ENCODE measurements around the gene TGFA. TPM values are rescaled to one million over a fixed set of nuclear protein-coding genes. Genes with fewer than 3 reads are reported as not detected.

The TGFA gene
- total and polyA plus RNA-seq, 2 experiments from 2014 or later, result 9.2 to 17.3 TPM

DNA sequence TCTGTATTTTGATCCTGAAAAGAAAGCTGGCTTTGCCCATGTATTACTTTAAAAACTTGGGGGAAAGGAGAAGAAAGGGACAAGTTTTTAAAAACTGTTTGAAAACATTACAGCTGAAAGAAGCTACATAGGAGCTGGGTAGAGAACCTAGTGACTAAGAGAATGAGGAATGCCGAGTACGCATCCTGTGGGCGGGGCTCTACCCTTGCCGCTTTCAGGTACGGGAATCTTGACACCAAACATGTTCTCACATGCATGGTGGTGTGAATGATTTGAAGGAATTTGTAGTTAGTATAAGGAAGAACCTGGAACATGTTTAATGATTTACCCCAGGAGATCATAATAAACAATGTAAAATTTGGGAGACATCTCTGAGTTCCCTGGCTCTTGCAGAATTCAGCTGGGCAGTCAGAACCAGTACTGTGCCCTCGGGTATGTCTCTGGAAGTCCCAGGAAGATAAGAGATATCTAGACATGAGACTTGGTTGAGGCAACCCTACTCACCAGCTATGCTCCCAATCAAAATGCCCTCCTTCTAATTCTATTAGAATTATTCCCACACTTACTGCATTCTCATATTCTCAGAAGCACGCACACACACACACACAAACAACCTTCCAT lies 16.5 kb upstream of the TGFA start:
- no peaks in the 10 kb centered on the region for H3K79me2 ChIP-seq (ENCODE audit: insufficient read depth)
- H2AFZ ChIP-seq, result no peak overlapping the region
- peak overlapping the region; percentile 11 for H3K4me2 ChIP-seq (ENCODE audit: unreplicated experiment)
- no peaks in the 10 kb centered on the region for H3F3A ChIP-seq (ENCODE audit: insufficient read depth)
- no peak overlapping the region for H3K9ac ChIP-seq
- H3K4me1 ChIP-seq (ENCODE audit: insufficient read depth), result no peaks in the 10 kb centered on the region
- H4K20me1 ChIP-seq (ENCODE audit: insufficient read depth), result no peaks in the 10 kb centered on the region
- TF ChIP-seq EZH2phosphoT487 (IDR thresholded peaks at IDR 0.05; ENCODE audit: insufficient read depth, low read depth), result no peak
- TF ChIP-seq EZH2 (IDR thresholded peaks at IDR 0.05; ENCODE audit: insufficient read depth, poor library complexity, severe bottlenecking), result no peak
- in situ Hi-C loops (cut with MboI), result no loop called here
- H3K9me3 ChIP-seq (ENCODE audit: low read depth), result no peaks in the 10 kb centered on the region
- DNase-seq, result peak; percentile 62
- WGBS, 2 experiments (ENCODE audit: low coverage in 1 of 2, low lambda C conversion rate in 2 of 2, missing lambda C conversion rate in 2 of 2), result 32 to 43% methylated on average over 7 of the region's 7 CpGs
- no peak overlapping the region for H3K27ac ChIP-seq
- no peaks in the 10 kb centered on the region for H3K9me2 ChIP-seq (ENCODE audit: insufficient read depth)
- H3K36me3 ChIP-seq (ENCODE audit: low read depth), result no peaks in the 10 kb centered on the region
- peaks cover 19% of the 10 kb centered on the region; the same call in 1 of the 2 replicates for H3K27me3 ChIP-seq (replicated peaks; ENCODE audit: insufficient read depth)
- H3K4me3 ChIP-seq, result no peak overlapping the region

DNA sequence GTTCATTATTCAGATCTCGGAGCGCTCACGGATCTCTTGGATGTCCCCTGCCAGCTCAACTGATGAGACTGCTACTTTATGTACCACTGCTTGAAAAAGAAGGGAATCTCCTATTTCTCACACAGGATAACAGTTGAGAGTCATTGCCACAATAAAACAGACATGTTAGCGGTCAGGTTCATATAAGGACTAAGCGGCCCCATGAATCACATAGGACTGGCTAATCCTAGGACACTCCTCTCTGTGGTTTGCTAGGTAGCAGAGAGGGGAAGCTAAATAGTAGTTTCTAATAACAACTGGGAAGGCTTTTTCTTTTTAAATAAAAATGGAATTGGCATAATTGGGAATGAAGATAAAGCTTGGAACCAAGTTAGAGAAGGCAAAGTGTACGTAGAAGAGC lies 15.9 kb upstream of the TGFA start:
- no peaks in the 10 kb centered on the region for H3K36me3 ChIP-seq (ENCODE audit: low read depth)
- peak overlapping the region; percentile 11 for H3K4me2 ChIP-seq (ENCODE audit: unreplicated experiment)
- DNase-seq, result peak; percentile 20
- no peaks in the 10 kb centered on the region for H4K20me1 ChIP-seq (ENCODE audit: insufficient read depth)
- no peak overlapping the region for H3K4me3 ChIP-seq
- in situ Hi-C loops (cut with MboI), result no loop called here
- no peak overlapping the region for H3K27ac ChIP-seq
- H3K9ac ChIP-seq, result no peak overlapping the region
- H3K79me2 ChIP-seq (ENCODE audit: insufficient read depth), result no peaks in the 10 kb centered on the region
- H3K9me2 ChIP-seq (ENCODE audit: insufficient read depth), result no peaks in the 10 kb centered on the region
- no peaks in the 10 kb centered on the region for H3K4me1 ChIP-seq (ENCODE audit: insufficient read depth)
- peaks cover 13% of the 10 kb centered on the region; the same call in 1 of the 2 replicates for H3K27me3 ChIP-seq (replicated peaks; ENCODE audit: insufficient read depth)
- no peak overlapping the region for H2AFZ ChIP-seq
- H3K9me3 ChIP-seq (ENCODE audit: low read depth), result no peaks in the 10 kb centered on the region
- H3F3A ChIP-seq (ENCODE audit: insufficient read depth), result no peaks in the 10 kb centered on the region
- no peak for TF ChIP-seq EZH2phosphoT487 (IDR thresholded peaks at IDR 0.05; ENCODE audit: insufficient read depth, low read depth)
- TF ChIP-seq EZH2 (IDR thresholded peaks at IDR 0.05; ENCODE audit: insufficient read depth, poor library complexity, severe bottlenecking), result no peak
- 89 to 93% methylated on average over 6 of the region's 6 CpGs for WGBS, 2 experiments (ENCODE audit: low coverage in 1 of 2, low lambda C conversion rate in 2 of 2, missing lambda C conversion rate in 2 of 2)

DNA sequence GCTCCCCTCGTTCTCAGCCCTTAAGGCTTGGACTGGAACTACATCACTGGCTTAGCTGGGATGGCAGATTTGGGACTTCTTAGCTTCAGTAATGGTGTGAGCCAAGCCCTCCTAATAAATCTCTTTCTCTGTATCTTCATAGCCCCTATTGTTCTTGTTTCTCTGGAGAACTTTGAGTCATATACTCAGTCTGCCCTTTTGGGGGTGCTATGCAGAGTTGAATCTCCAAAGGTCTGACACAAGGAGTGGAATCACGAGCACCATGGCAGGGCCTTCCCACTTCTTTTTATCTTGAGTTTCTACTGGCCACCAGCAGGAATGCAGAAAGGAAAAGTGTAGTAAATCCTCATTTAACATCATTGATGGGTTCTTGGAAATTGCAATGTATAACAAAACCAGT lies 13.3 kb upstream of the TGFA start:
- TF ChIP-seq EZH2phosphoT487 (IDR thresholded peaks at IDR 0.05; ENCODE audit: insufficient read depth, low read depth) (no peak), EZH2 (IDR thresholded peaks at IDR 0.05; ENCODE audit: insufficient read depth, poor library complexity, severe bottlenecking) (no peak)
- 61 to 66% methylated on average over 2 of the region's 2 CpGs for WGBS, 2 experiments (ENCODE audit: low coverage in 1 of 2, low lambda C conversion rate in 2 of 2, missing lambda C conversion rate in 2 of 2)
- no peaks in the 10 kb centered on the region for H3K27me3 ChIP-seq (replicated peaks; ENCODE audit: insufficient read depth)
- no peak overlapping the region for H3K4me3 ChIP-seq
- H3K9me2 ChIP-seq (ENCODE audit: insufficient read depth), result no peaks in the 10 kb centered on the region
- no peak overlapping the region for H3K9ac ChIP-seq
- DNase-seq, result no peak
- H3K9me3 ChIP-seq (ENCODE audit: low read depth), result no peaks in the 10 kb centered on the region
- H2AFZ ChIP-seq, result no peak overlapping the region
- no peaks in the 10 kb centered on the region for H3K36me3 ChIP-seq (ENCODE audit: low read depth)
- no peaks in the 10 kb centered on the region for H3F3A ChIP-seq (ENCODE audit: insufficient read depth)
- no peaks in the 10 kb centered on the region for H4K20me1 ChIP-seq (ENCODE audit: insufficient read depth)
- H3K4me1 ChIP-seq (ENCODE audit: insufficient read depth), result no peaks in the 10 kb centered on the region
- in situ Hi-C loops (cut with MboI), result no loop called here
- no peak overlapping the region for H3K4me2 ChIP-seq (ENCODE audit: unreplicated experiment)
- H3K27ac ChIP-seq, result no peak overlapping the region
- no peaks in the 10 kb centered on the region for H3K79me2 ChIP-seq (ENCODE audit: insufficient read depth)

DNA sequence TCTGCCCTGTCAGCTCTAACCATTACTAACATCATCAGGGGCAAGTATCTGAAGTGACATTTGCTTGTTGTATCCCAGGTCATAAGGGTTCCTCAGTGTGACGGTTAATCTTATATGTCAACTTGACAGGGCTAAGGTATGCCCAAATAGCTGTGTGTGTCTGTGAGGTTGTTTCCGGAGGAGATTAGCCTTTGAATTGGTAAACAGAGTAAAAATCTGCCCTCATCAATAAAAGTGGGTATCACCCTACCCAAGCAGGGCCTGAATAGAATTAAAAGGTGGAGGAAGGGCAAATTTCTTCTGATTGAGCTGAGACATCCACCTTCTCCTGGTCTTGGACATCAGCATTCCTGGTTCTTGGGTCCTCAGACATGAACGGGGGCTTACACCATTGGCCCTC lies 12.8 kb upstream of the TGFA start:
- TF ChIP-seq EZH2phosphoT487 (IDR thresholded peaks at IDR 0.05; ENCODE audit: insufficient read depth, low read depth), result no peak
- no peak for TF ChIP-seq EZH2 (IDR thresholded peaks at IDR 0.05; ENCODE audit: insufficient read depth, poor library complexity, severe bottlenecking)
- H3F3A ChIP-seq (ENCODE audit: insufficient read depth), result no peaks in the 10 kb centered on the region
- no peak overlapping the region for H3K4me2 ChIP-seq (ENCODE audit: unreplicated experiment)
- in situ Hi-C loops (cut with MboI), result no loop called here
- H3K4me3 ChIP-seq, result no peak overlapping the region
- DNase-seq, result no peak
- H3K9me3 ChIP-seq (ENCODE audit: low read depth), result no peaks in the 10 kb centered on the region
- no peaks in the 10 kb centered on the region for H3K4me1 ChIP-seq (ENCODE audit: insufficient read depth)
- H3K27me3 ChIP-seq (replicated peaks; ENCODE audit: insufficient read depth), result no peaks in the 10 kb centered on the region
- H3K9ac ChIP-seq, result no peak overlapping the region
- no peaks in the 10 kb centered on the region for H3K36me3 ChIP-seq (ENCODE audit: low read depth)
- H2AFZ ChIP-seq, result no peak overlapping the region
- no peak overlapping the region for H3K27ac ChIP-seq
- no peaks in the 10 kb centered on the region for H4K20me1 ChIP-seq (ENCODE audit: insufficient read depth)
- WGBS, 2 experiments (ENCODE audit: low coverage in 1 of 2, low lambda C conversion rate in 2 of 2, missing lambda C conversion rate in 2 of 2), result 88 to 94% methylated on average over 3 of the region's 3 CpGs
- no peaks in the 10 kb centered on the region for H3K9me2 ChIP-seq (ENCODE audit: insufficient read depth)
- no peaks in the 10 kb centered on the region for H3K79me2 ChIP-seq (ENCODE audit: insufficient read depth)
